ENCODE data around the gene ZNF385C.

DNA sequence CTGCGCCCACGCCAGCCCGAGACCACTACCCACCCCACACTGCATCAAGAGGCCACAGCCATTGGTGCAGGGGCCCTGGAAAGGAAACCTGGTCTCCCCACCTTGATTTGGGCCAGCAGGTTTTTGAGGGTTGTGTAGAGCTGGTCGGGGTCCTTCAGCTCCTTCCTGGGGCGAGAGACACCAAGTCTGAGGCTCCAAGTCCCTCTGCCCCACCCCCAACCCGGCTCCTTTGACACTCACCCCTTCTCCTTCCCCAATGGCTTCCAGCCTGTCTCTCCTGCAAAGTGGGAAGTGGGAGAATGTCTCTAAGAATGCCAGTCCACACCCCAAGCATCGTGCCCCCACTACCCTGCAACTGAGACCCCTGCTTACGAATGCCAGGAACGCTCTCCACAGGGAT lies 15.8 kb upstream of the ZNF385C start:
- TF ChIP-seq, protein P1, sequence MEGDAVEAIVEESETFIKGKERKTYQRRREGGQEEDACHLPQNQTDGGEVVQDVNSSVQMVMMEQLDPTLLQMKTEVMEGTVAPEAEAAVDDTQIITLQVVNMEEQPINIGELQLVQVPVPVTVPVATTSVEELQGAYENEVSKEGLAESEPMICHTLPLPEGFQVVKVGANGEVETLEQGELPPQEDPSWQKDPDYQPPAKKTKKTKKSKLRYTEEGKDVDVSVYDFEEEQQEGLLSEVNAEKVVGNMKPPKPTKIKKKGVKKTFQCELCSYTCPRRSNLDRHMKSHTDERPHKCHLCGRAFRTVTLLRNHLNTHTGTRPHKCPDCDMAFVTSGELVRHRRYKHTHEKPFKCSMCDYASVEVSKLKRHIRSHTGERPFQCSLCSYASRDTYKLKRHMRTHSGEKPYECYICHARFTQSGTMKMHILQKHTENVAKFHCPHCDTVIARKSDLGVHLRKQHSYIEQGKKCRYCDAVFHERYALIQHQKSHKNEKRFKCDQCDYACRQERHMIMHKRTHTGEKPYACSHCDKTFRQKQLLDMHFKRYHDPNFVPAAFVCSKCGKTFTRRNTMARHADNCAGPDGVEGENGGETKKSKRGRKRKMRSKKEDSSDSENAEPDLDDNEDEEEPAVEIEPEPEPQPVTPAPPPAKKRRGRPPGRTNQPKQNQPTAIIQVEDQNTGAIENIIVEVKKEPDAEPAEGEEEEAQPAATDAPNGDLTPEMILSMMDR (IDR thresholded peaks at IDR 0.05), result no peak
- no peak for TF ChIP-seq POLR2A (IDR thresholded peaks at IDR 0.05)

Data from heart left ventricle (tissue), 13 donors.